Neural cell (in vitro differentiated cells): ENCODE results near the gene BNC1. TPM values are rescaled to one million over a fixed set of nuclear protein-coding genes. Genes with fewer than 3 reads are reported as not detected.

Experiments used
- H2AFZ ChIP-seq: fragments of 200-600, 300-800 bp; sonication (generic), shearing (Covaris generic); 2 replicates; pipeline ENCODE4 v1.6.0; 2014; ENCODE audit warnings: low read depth, mild to moderate bottlenecking, antibody characterized with exemption, low read length, moderate library complexity
- H3F3A ChIP-seq: fragments of 200-600 bp; shearing (Covaris generic); 2 replicates; pipeline ENCODE4 v1.6.1; 2016; ENCODE audit warnings: mild to moderate bottlenecking, moderate library complexity, mixed read lengths, antibody characterized with exemption, low read length; ENCODE audit not compliant: insufficient read depth, poor library complexity, severe bottlenecking
- H3K27ac ChIP-seq: fragments of 200-600, 300-800 bp; sonication (generic), shearing (Covaris generic); 2 replicates; pipeline ENCODE4 v1.5.1; 2014; ENCODE audit warnings: mild to moderate bottlenecking, low read length, moderate library complexity
- H3K27me3 ChIP-seq: fragments of 300-800, 200-600 bp; sonication (generic), shearing (Covaris generic); 2 replicates; pipeline ENCODE4 v1.6.0; 2014; ENCODE audit warnings: mild to moderate bottlenecking, low read depth, low read length, moderate library complexity; ENCODE audit not compliant: insufficient read depth
- H3K36me3 ChIP-seq: fragments of 300-800, 200-600 bp; sonication (generic), shearing (Covaris generic); 2 replicates; pipeline ENCODE4 v1.5.1; 2014; ENCODE audit warnings: mild to moderate bottlenecking, antibody characterized with exemption, low read length, moderate library complexity; ENCODE audit not compliant: insufficient read depth
- H3K4me2 ChIP-seq: fragments of 300-800, 200-600 bp; sonication (generic), shearing (Covaris generic); 2 replicates; pipeline ENCODE4 v1.6.0; 2014; ENCODE audit warnings: mild to moderate bottlenecking, low read length
- H3K4me3 ChIP-seq: fragments of 300-800, 200-600 bp; sonication (generic), shearing (Covaris generic); 2 replicates; pipeline ENCODE4 v1.5.1; 2014; ENCODE audit warnings: mild to moderate bottlenecking, low read length, moderate library complexity
- H3K79me2 ChIP-seq: fragments of 200-600 bp; shearing (Covaris generic); replicated peaks from 2 replicates; pipeline ENCODE4 v1.6.0; 2014; ENCODE audit warnings: mild to moderate bottlenecking, low read length, moderate library complexity; ENCODE audit not compliant: insufficient read depth
- H3K9ac ChIP-seq: fragments of 300-800, 200-600 bp; sonication (generic), shearing (Covaris generic); 2 replicates; pipeline ENCODE4 v1.6.1; 2016; ENCODE audit warnings: mild to moderate bottlenecking, low read length, mixed read lengths
- H3K9me2 ChIP-seq: fragments of 200-600 bp; shearing (Covaris generic); 2 replicates; pipeline ENCODE4 v1.6.1; 2016; ENCODE audit warnings: mild to moderate bottlenecking, low read length, mixed read lengths; ENCODE audit not compliant: insufficient read depth
- H3K9me3 ChIP-seq: fragments of 200-600, 300-800 bp; sonication (generic), shearing (Covaris generic); 2 replicates; pipeline ENCODE4 v1.6.1; 2016; ENCODE audit warnings: mild to moderate bottlenecking, mixed run types, low read length, moderate library complexity, mixed read lengths
- H4K20me1 ChIP-seq: fragments of 200-600 bp; shearing (Covaris generic); 2 replicates; pipeline ENCODE4 v1.6.1; 2016; ENCODE audit warnings: mild to moderate bottlenecking, mixed run types; ENCODE audit not compliant: insufficient read depth
- EP300 ChIP-seq: fragments of 450-650 bp; conservative IDR thresholded peaks from 2 replicates; pipeline ENCODE4 v1.6.1; 2014; ENCODE audit warnings: antibody characterized with exemption, mild to moderate bottlenecking, moderate library complexity; ENCODE audit not compliant: poor library complexity, severe bottlenecking
- EZH2 ChIP-seq: fragments of 200-600, 300-800 bp; shearing (Covaris generic), sonication (generic); IDR thresholded peaks from 2 replicates; pipeline ENCODE4 v1.6.1; 2014; ENCODE audit warnings: antibody characterized with exemption, low read length, borderline replicate concordance, mild to moderate bottlenecking; ENCODE audit not compliant: insufficient read depth, poor library complexity, severe bottlenecking
- MXI1 ChIP-seq: fragments of 450-650 bp; conservative IDR thresholded peaks from 2 replicates; pipeline ENCODE4 v1.6.1; 2014; ENCODE audit warnings: antibody characterized with exemption, mild to moderate bottlenecking; ENCODE audit not compliant: poor library complexity, severe bottlenecking
- POLR2AphosphoS5 ChIP-seq: IDR thresholded peaks from 2 replicates; pipeline ENCODE4 v1.6.1; 2012
- RAD21 ChIP-seq: fragments of 450-650 bp; conservative IDR thresholded peaks from 2 replicates; pipeline ENCODE4 v1.6.1; 2014; ENCODE audit warnings: antibody characterized with exemption, mild to moderate bottlenecking, moderate library complexity
- REST ChIP-seq: IDR thresholded peaks from 2 replicates; pipeline ENCODE4 v1.6.1; 2012; ENCODE audit warnings: borderline replicate concordance
- SMC3 ChIP-seq: fragments of 450-650 bp; conservative IDR thresholded peaks from 2 replicates; pipeline ENCODE4 v1.6.1; 2014; ENCODE audit warnings: antibody characterized with exemption, mild to moderate bottlenecking, moderate library complexity; ENCODE audit not compliant: poor library complexity
- TAF1 ChIP-seq: IDR thresholded peaks from 2 replicates; pipeline ENCODE4 v1.6.1; 2012; ENCODE audit warnings: low read depth
- polyA plus RNA-seq: library from polyadenylated mRNA; depleted of rRNA; stranded (reverse); fragments of >200 nt; gene quantifications from 2 replicates; pipeline ENCODE4 v1.2.3, GENCODE V29; 2014
- TF ChIP-seq, protein P1 (sequence below): fragments of 450-650 bp; IDR thresholded peaks from 2 replicates; pipeline ENCODE4 v1.5.1; 2014; ENCODE audit warnings: antibody characterized with exemption, mild to moderate bottlenecking, moderate library complexity; ENCODE audit not compliant: poor library complexity, severe bottlenecking

The BNC1 gene
- polyA plus RNA-seq, 1 donor from 2014 or later, result not detected

GRCh38 chr15:83278191-83278590, 6.3 kb downstream of the BNC1 start:
- Histone ChIP-seq H3F3A (no peaks in the 10 kb centered on the region), H3K4me2 (no peak overlapping the region), H3K79me2 (no peaks in the 10 kb centered on the region), H3K36me3 (no peaks in the 10 kb centered on the region), H3K27me3 (peaks cover 43% of the 10 kb centered on the region), H4K20me1 (no peaks in the 10 kb centered on the region), H3K27ac (no peak overlapping the region), H3K9ac (no peak overlapping the region), H3K4me3 (no peak overlapping the region), H3K9me3 (no peaks in the 10 kb centered on the region), H2AFZ (no peak overlapping the region), H3K9me2 (no peaks in the 10 kb centered on the region)
- TF ChIP-seq TAF1 (no peak), POLR2AphosphoS5 (no peak), RAD21 (no peak), EP300 (no peak), MXI1 (no peak), SMC3 (no peak), EZH2 (no peak), REST (no peak)
- TF ChIP-seq, protein P1, sequence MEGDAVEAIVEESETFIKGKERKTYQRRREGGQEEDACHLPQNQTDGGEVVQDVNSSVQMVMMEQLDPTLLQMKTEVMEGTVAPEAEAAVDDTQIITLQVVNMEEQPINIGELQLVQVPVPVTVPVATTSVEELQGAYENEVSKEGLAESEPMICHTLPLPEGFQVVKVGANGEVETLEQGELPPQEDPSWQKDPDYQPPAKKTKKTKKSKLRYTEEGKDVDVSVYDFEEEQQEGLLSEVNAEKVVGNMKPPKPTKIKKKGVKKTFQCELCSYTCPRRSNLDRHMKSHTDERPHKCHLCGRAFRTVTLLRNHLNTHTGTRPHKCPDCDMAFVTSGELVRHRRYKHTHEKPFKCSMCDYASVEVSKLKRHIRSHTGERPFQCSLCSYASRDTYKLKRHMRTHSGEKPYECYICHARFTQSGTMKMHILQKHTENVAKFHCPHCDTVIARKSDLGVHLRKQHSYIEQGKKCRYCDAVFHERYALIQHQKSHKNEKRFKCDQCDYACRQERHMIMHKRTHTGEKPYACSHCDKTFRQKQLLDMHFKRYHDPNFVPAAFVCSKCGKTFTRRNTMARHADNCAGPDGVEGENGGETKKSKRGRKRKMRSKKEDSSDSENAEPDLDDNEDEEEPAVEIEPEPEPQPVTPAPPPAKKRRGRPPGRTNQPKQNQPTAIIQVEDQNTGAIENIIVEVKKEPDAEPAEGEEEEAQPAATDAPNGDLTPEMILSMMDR, result no peak

DNA sequence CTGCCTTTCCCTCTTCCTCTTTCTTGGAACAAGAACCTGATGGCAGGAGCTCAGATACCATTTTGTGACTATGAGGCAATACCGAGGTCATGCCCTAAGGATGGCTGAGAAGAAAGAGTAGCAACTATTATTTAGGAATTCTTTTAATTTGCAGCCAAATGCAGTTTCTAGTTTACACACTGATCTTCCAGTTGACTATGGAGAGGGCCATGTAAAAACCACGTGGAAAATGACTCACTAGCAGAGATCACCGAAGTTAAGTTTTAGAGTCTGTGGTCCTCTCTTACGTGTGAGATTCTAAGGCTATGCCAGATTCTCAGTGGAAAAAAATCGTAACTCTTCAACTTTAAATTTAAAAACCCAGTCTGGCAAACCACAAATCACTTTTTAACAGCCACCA, 7.8 kb downstream of the BNC1 start:
- Histone ChIP-seq H3K4me3 (no peak overlapping the region), H3K9ac (no peak overlapping the region), H3K79me2 (no peaks in the 10 kb centered on the region), H4K20me1 (no peaks in the 10 kb centered on the region), H3K9me3 (no peaks in the 10 kb centered on the region), H3K27ac (no peak overlapping the region), H3K9me2 (no peaks in the 10 kb centered on the region), H3F3A (no peaks in the 10 kb centered on the region), H3K36me3 (no peaks in the 10 kb centered on the region), H2AFZ (no peak overlapping the region), H3K4me2 (no peak overlapping the region), H3K27me3 (peaks cover 27% of the 10 kb centered on the region)
- TF ChIP-seq REST (no peak), MXI1 (no peak), EP300 (no peak), EZH2 (no peak), SMC3 (no peak), TAF1 (no peak), RAD21 (no peak), POLR2AphosphoS5 (no peak)
- TF ChIP-seq, protein P1, result no peak
